NCI-H82 treated with DMSO at 0.1 percent for 48 hours (cell line): ENCODE results near the gene AKR1E2.

Experiments used
- DNase-seq: peaks from one replicate; lab custom pipeline; 2025; ENCODE audit not compliant: unreplicated experiment; lab: John Stamatoyannopoulos, UW

Gene AKR1E2

GRCh38 chr10:4889959-4890358 is 64.0 kb downstream of the AKR1E2 start:
- DNase-seq, result no peak

- no peak for DNase-seq
Observed at GRCh38 chr10:4892681-4893080, 66.7 kb downstream of the AKR1E2 start.

GRCh38 chr10:4894335-4894734 is 68.3 kb downstream of the AKR1E2 start:
- no peak for DNase-seq
